HepG2 (cell line): ENCODE measurements around the gene NCOA4. TPM values are rescaled to one million over a fixed set of nuclear protein-coding genes. Genes with fewer than 3 reads are reported as not detected.

Experiments
- ATAC-seq: fragments of 200-7000 bp; cut with Tn5 transposase; 3 replicates; pipeline ENCODE4 v1.9.1; 2020; ENCODE audit warnings: mild to moderate bottlenecking, moderate library complexity
- BruUV-seq: library from RNA; stranded (reverse); fragments of 400-500 nt; replicated peaks from 2 replicates; lab custom pipeline; 2021; lab: Mats Ljungman, UMichigan
- CTCF ChIA-PET: fragments of 300-600 bp; formaldehyde crosslinking; extraction: SDS; loops from one replicate; lab custom pipeline; 2021; ENCODE audit warnings: low total read pairs, inconsistent platforms, low intra/inter-chr PET ratio; lab: Yijun Ruan, JAX
- POLR2A ChIA-PET: fragments of 350-600 bp; sonication (Branson Sonifier 250); formaldehyde crosslinking; loops from one replicate; lab custom pipeline; 2020; ENCODE audit warnings: antibody characterized with exemption, inconsistent platforms; lab: Yijun Ruan, JAX
- DNase-seq: peaks from one replicate; pipeline ENCODE4 v3.0.0-alpha.2; 2015; ENCODE audit warnings: low spot score
- FAIRE-seq: peaks from 3 replicates; lab custom pipeline; 2011; peaks lifted over from hg19 to GRCh38; lab: Jason Lieb, UNC
- H2AFZ ChIP-seq: one replicate; pipeline ENCODE4 v1.6.1; 2011; ENCODE audit warnings: low read length, inconsistent platforms
- H3K27ac ChIP-seq: fragments of 300-600 bp; 3 replicates; pipeline ENCODE4 v1.8.0; 2011; ENCODE audit warnings: mixed run types, mild to moderate bottlenecking, mixed read lengths, low read length, inconsistent platforms; ENCODE audit not compliant: insufficient read depth; ENCODE audit errors: extremely low read length
- H3K27me3 ChIP-seq, 2 experiments: fragments of 200-600 bp in 1 of 2; 2 replicates in 1 of 2; 3 replicates in 1 of 2; pipeline versions ENCODE4 v1.6.0 to v1.8.0; 2011; ENCODE audit warnings: low read length in 2 of 2, mild to moderate bottlenecking in 2 of 2, moderate library complexity in 2 of 2, inconsistent platforms in 1 of 2; ENCODE audit not compliant: insufficient read depth in 2 of 2, control insufficient read depth in 1 of 2
- H3K36me3 ChIP-seq, 2 experiments: fragments of 200-600 bp in 1 of 2; replicated peaks in 1 of 2; 2 replicates in 1 of 2; 3 replicates in 1 of 2; pipeline versions ENCODE4 v1.5.1 to v1.8.0; 2011; ENCODE audit warnings: low read length in 2 of 2, inconsistent platforms in 1 of 2; ENCODE audit not compliant: insufficient read depth in 2 of 2, control insufficient read depth in 1 of 2
- H3K4me1 ChIP-seq: 2 replicates; pipeline ENCODE4 v1.5.1; 2012; ENCODE audit warnings: low read length, inconsistent platforms; ENCODE audit not compliant: insufficient read depth
- H3K4me2 ChIP-seq: 2 replicates; pipeline ENCODE4 v1.6.0; 2011; ENCODE audit warnings: low read depth, low read length, inconsistent platforms
- H3K4me3 ChIP-seq, 3 experiments: fragments of 200-600 bp in 1 of 3; sonication (generic), shearing (Covaris generic) in 1 of 3; replicated peaks in 1 of 3; 2 replicates each; pipeline ENCODE4 v1.5.1; 2011 to 2016; ENCODE audit warnings: low read length in 3 of 3, inconsistent platforms in 2 of 3, low read depth in 2 of 3, mild to moderate bottlenecking in 2 of 3, control low read depth in 1 of 3, mixed read lengths in 1 of 3; ENCODE audit not compliant: insufficient read depth in 1 of 3
- H3K79me2 ChIP-seq: one replicate; pipeline ENCODE4 v1.6.1; 2011; ENCODE audit warnings: low read length, inconsistent platforms; ENCODE audit not compliant: insufficient read depth
- H3K9ac ChIP-seq: 2 replicates; pipeline ENCODE4 v1.6.0; 2011; ENCODE audit warnings: mild to moderate bottlenecking, low read depth, low read length, inconsistent platforms; ENCODE audit not compliant: insufficient read depth
- H3K9me3 ChIP-seq: 2 replicates; pipeline ENCODE4 v1.5.1; 2012; ENCODE audit warnings: mild to moderate bottlenecking, low read length
- H4K20me1 ChIP-seq: 2 replicates; pipeline ENCODE4 v1.6.0; 2011; ENCODE audit warnings: inconsistent platforms, mild to moderate bottlenecking, low read length, moderate library complexity; ENCODE audit not compliant: insufficient read depth
- ISX ChIP-seq: sonication (generic); formaldehyde crosslinking; conservative IDR thresholded peaks from 2 replicates; pipeline ENCODE4 v1.5.0; 2020; ENCODE audit warnings: missing genetic modification reagents
- MAFG ChIP-seq: sonication (generic); formaldehyde crosslinking; IDR thresholded peaks from 2 replicates; pipeline ENCODE4 v1.5.1; 2020; ENCODE audit warnings: mild to moderate bottlenecking, missing genetic modification reagents
- MYNN ChIP-seq: sonication (generic); formaldehyde crosslinking; IDR thresholded peaks from 2 replicates; pipeline ENCODE4 v1.4.0; 2020; ENCODE audit warnings: mild to moderate bottlenecking, low read depth, missing genetic modification reagents
- PCBP2 ChIP-seq: fragments of 200-400 bp; formaldehyde crosslinking; optimal IDR thresholded peaks from 2 replicates; pipeline ENCODE3; 2018; ENCODE audit warnings: low read length, low read depth; ENCODE audit not compliant: poor library complexity, severe bottlenecking
- POLR2G ChIP-seq: fragments of 200-400 bp; formaldehyde crosslinking; IDR thresholded peaks from 2 replicates; pipeline ENCODE4 v1.6.1; 2018; ENCODE audit warnings: mild to moderate bottlenecking, low read depth, low read length, moderate library complexity
- SAP130 ChIP-seq: IDR thresholded peaks from 2 replicates; pipeline ENCODE4 v1.6.1; 2016; ENCODE audit warnings: low read depth
- ZNF17 ChIP-seq: sonication (generic); formaldehyde crosslinking; IDR thresholded peaks from 2 replicates; pipeline ENCODE4 v1.5.0; 2020; ENCODE audit warnings: mild to moderate bottlenecking, missing genetic modification reagents
- ZNF256 ChIP-seq: sonication (generic); formaldehyde crosslinking; conservative IDR thresholded peaks from 2 replicates; pipeline ENCODE4 v1.4.0; 2020; ENCODE audit warnings: missing genetic modification reagents
- ZNF781 ChIP-seq: sonication (generic); formaldehyde crosslinking; IDR thresholded peaks from 2 replicates; pipeline ENCODE4 v1.5.1; 2020; ENCODE audit warnings: borderline replicate concordance, mild to moderate bottlenecking, missing genetic modification reagents; ENCODE audit errors: not compliant biosample characterization
- WGBS: methylation state at CpG from one replicate; pipeline ENCODE4 v1.1.6; 2017; ENCODE audit warnings: low lambda C conversion rate; 5-methylcytosine and 5-hydroxymethylcytosine counted together
- in situ Hi-C: cut with HindIII; loops from 2 replicates; pipeline ENCODE4 v1.10.0; 2017; ENCODE audit warnings: low pct_unique_long_range_greater_than_20kb; ENCODE audit not compliant: extremely low pct_ligation_motif_present
- intact Hi-C: fragments of 100-400 bp; cut with micrococcal nuclease; formaldehyde crosslinking; loops from one replicate; pipeline ENCODE4 v1.10.0; 2022; ENCODE audit not compliant: unreplicated experiment
- polyA plus RNA-seq, 8 experiments: library from polyadenylated mRNA; depleted of rRNA in 3 of 8; stranded (reverse) in 7 of 8; unstranded in 1 of 8; fragments of >200 nt; fragmentation: Illumina TruSeq in 4 of 8; extraction: Trizol in 4 of 8; gene quantifications; 2 replicates each; pipeline versions ENCODE4 v1.2.1 to v1.2.3, GENCODE V29; 2011 to 2016; ENCODE audit warnings: low read depth in 4 of 8, missing spikeins in 1 of 8, mixed read lengths in 1 of 8; ENCODE audit not compliant: insufficient read depth in 1 of 8
- total RNA-seq, 5 experiments: library from RNA; depleted of rRNA; stranded (reverse); fragments of >200 nt; fragmentation: Illumina TruSeq; extraction: Trizol; gene quantifications; 2 replicates each; pipeline ENCODE4 v1.2.3, GENCODE V29; 2016; ENCODE audit warnings: low read depth in 1 of 5
- TF ChIP-seq, protein P1 (sequence below): sonication (generic); formaldehyde crosslinking; IDR thresholded peaks from 2 replicates; pipeline ENCODE4 v1.9.0; 2022; ENCODE audit warnings: missing genetic modification reagents, mild to moderate bottlenecking, borderline replicate concordance
- TF ChIP-seq, protein P2 (sequence below): IDR thresholded peaks from 2 replicates; pipeline ENCODE4 v1.6.1; 2016; ENCODE audit warnings: low read depth, missing genetic modification reagents, missing compliant biosample characterization

NCOA4 gene
- total and polyA plus RNA-seq, 2 of the 13 experiments (the other 11 are each of a cell fraction or from before 2014, with no cell fraction given): 306 to 400 TPM

DNA sequence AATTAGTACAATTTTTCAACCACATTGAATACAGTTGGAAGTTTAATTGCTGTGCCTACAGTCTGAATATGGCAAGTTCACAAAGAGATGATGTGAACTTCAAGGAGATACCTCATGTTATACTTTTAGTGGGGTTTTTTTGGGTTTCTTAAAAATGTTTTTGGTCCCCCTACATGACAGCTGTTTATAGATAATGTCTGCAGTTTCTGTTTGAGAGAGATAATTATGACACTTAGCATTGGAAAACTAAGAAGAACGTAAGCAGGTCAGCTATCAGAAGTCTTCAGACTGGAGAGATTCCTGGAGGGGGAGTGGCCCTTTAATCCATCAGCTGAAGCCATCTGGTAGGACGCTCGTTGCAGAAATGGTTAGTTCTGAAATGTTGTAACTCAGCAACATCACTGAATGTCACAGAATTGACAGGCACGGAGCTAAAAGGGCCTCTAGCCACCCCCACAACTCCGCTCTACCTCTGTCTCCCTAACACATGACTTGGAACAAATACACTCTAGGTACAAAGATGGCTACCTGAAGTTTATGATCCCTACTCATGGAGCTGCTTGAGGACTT, 29.2 kb downstream of the NCOA4 start:
- WGBS: 77% methylated on average over 5 of the region's 5 CpGs
- Histone ChIP-seq H3K4me3 (no peak overlapping the region), H3K36me3 (peaks cover 3 to 36% of the 10 kb centered on the region in 2 experiments), H3K4me1 (peaks cover 86% of the 10 kb centered on the region), H2AFZ (no peak overlapping the region), H3K79me2 (peaks cover 4% of the 10 kb centered on the region), H3K27me3 (no peaks in the 10 kb centered on the region), H3K9ac (no peak overlapping the region), H3K9me3 (no peaks in the 10 kb centered on the region), H3K27ac (peak overlapping the region; percentile 56), H4K20me1 (no peaks in the 10 kb centered on the region), H3K4me2 (no peak overlapping the region)
- ChIA-PET CTCF (no interaction called here), POLR2A (interaction anchor here (0.9 to 10.6 kb wide), 4 partner anchors 14 to 27 kb away, joined by 4 to 147 read pairs (median 8); no protein-coding TSS in a partner anchor)
- intact Hi-C loops (no loop called here), in situ Hi-C loops (no loop called here)
- BruUV-seq: no TSS peak
- no peak for TF ChIP-seq ISX
- TF ChIP-seq, protein P1, sequence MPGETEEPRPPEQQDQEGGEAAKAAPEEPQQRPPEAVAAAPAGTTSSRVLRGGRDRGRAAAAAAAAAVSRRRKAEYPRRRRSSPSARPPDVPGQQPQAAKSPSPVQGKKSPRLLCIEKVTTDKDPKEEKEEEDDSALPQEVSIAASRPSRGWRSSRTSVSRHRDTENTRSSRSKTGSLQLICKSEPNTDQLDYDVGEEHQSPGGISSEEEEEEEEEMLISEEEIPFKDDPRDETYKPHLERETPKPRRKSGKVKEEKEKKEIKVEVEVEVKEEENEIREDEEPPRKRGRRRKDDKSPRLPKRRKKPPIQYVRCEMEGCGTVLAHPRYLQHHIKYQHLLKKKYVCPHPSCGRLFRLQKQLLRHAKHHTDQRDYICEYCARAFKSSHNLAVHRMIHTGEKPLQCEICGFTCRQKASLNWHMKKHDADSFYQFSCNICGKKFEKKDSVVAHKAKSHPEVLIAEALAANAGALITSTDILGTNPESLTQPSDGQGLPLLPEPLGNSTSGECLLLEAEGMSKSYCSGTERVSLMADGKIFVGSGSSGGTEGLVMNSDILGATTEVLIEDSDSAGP: no peak
- peak; percentile 15; the same call in 1 of the 2 replicates for TF ChIP-seq POLR2G
- FAIRE-seq: no peak
- DNase-seq: no peak
- no peak for ATAC-seq

DNA sequence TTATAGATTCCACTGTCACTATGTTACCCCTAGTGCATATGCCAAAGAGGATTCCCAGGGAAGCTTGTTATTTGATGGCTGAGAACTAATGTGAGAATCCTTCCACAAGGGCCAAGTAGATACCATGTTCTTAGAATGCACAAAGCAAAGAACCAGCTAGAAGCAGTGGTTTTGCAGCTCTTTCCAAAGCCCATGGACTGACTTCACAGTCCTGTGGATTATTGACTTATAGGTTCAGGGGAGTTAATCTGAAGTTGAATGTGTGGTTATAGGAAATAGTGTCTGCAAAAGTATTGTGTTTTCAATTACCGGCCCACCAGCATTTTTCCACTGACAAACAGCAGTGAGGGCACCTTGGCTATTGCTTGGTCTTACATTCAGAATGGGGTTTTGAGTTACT, 29.9 kb downstream of the NCOA4 start:
- Histone ChIP-seq H3K27ac (peak overlapping the region; percentile 56), H3K4me2 (no peak overlapping the region), H3K4me1 (peaks cover 86% of the 10 kb centered on the region), H3K4me3 (no peak overlapping the region), H2AFZ (no peak overlapping the region), H4K20me1 (no peaks in the 10 kb centered on the region), H3K9ac (no peak overlapping the region), H3K27me3 (no peaks in the 10 kb centered on the region), H3K79me2 (peaks cover 4% of the 10 kb centered on the region), H3K9me3 (no peaks in the 10 kb centered on the region), H3K36me3 (peaks cover 3 to 30% of the 10 kb centered on the region in 2 experiments)
- ChIA-PET POLR2A (interaction anchor here (10.6 kb wide), 1 partner anchor 21 kb away, joined by 147 read pairs; no protein-coding TSS in a partner anchor), CTCF (no interaction called here)
- FAIRE-seq (no peak), ATAC-seq (no peak), DNase-seq (no peak)
- BruUV-seq: no TSS peak
- intact Hi-C loops (no loop called here), in situ Hi-C loops (no loop called here)
- WGBS: 92% methylated on average over 1 of the region's 1 CpG
- TF ChIP-seq MAFG: no peak
- no peak for TF ChIP-seq MYNN
- no peak for TF ChIP-seq SAP130 (CRISPR knock-in tag)
- no peak for TF ChIP-seq ZNF17 (CRISPR knock-in tag)
- TF ChIP-seq, protein P2, sequence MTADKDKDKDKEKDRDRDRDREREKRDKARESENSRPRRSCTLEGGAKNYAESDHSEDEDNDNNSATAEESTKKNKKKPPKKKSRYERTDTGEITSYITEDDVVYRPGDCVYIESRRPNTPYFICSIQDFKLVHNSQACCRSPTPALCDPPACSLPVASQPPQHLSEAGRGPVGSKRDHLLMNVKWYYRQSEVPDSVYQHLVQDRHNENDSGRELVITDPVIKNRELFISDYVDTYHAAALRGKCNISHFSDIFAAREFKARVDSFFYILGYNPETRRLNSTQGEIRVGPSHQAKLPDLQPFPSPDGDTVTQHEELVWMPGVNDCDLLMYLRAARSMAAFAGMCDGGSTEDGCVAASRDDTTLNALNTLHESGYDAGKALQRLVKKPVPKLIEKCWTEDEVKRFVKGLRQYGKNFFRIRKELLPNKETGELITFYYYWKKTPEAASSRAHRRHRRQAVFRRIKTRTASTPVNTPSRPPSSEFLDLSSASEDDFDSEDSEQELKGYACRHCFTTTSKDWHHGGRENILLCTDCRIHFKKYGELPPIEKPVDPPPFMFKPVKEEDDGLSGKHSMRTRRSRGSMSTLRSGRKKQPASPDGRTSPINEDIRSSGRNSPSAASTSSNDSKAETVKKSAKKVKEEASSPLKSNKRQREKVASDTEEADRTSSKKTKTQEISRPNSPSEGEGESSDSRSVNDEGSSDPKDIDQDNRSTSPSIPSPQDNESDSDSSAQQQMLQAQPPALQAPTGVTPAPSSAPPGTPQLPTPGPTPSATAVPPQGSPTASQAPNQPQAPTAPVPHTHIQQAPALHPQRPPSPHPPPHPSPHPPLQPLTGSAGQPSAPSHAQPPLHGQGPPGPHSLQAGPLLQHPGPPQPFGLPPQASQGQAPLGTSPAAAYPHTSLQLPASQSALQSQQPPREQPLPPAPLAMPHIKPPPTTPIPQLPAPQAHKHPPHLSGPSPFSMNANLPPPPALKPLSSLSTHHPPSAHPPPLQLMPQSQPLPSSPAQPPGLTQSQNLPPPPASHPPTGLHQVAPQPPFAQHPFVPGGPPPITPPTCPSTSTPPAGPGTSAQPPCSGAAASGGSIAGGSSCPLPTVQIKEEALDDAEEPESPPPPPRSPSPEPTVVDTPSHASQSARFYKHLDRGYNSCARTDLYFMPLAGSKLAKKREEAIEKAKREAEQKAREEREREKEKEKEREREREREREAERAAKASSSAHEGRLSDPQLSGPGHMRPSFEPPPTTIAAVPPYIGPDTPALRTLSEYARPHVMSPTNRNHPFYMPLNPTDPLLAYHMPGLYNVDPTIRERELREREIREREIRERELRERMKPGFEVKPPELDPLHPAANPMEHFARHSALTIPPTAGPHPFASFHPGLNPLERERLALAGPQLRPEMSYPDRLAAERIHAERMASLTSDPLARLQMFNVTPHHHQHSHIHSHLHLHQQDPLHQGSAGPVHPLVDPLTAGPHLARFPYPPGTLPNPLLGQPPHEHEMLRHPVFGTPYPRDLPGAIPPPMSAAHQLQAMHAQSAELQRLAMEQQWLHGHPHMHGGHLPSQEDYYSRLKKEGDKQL: no peak
- TF ChIP-seq PCBP2: no peak
- no peak for TF ChIP-seq ZNF781
- TF ChIP-seq ZNF256: no peak
